Activated T-helper 1 cell treated with anti-CD3 and anti-CD28 coated beads, Interleukin-12 subunit alpha, Interleukin-12 subunit beta, Interleukin-2, Interleukin-4 antibody, amounts not matched to agents 30 ng/mL and 10 ng/mL and 1 ng/mL, durations not matched to agents 14 hours and 24 hours and 36 hours (primary cell): ENCODE data around the gene ARMCX2. TPM values are rescaled to one million over a fixed set of nuclear protein-coding genes. Genes with fewer than 3 reads are reported as not detected.
A peak's percentile ranks its signal among the peaks of the same experiment; 100 is the strongest.
"Not testable (repeated sequence)": the region's sequence is repeated elsewhere in the genome, so short reads cannot be mapped to it uniquely, and the experiment has no call there.

Experiments
- DNase-seq: peaks from one replicate; pipeline ENCODE4 v3.0.0; 2021; ENCODE audit warnings: low spot score
- H3K27ac Mint-ChIP-seq: one replicate; pipeline ENCODE4 v1.8.0; 2021; ENCODE audit warnings: mild to moderate bottlenecking, mixed read lengths
- H3K27me3 Mint-ChIP-seq: one replicate; pipeline ENCODE4 v1.8.0; 2022; ENCODE audit warnings: mild to moderate bottlenecking, moderate library complexity, mixed read lengths; ENCODE audit not compliant: insufficient read depth
- H3K36me3 Mint-ChIP-seq: one replicate; pipeline ENCODE4 v1.8.0; 2021; ENCODE audit warnings: low read depth, mixed read lengths
- H3K4me1 Mint-ChIP-seq: one replicate; pipeline ENCODE4 v1.8.0; 2021; ENCODE audit warnings: low read depth, mixed read lengths
- H3K4me3 Mint-ChIP-seq: one replicate; pipeline ENCODE4 v1.8.0; 2021; ENCODE audit warnings: mild to moderate bottlenecking, moderate library complexity, mixed read lengths
- H3K9me3 Mint-ChIP-seq: one replicate; pipeline ENCODE4 v1.8.0; 2021; ENCODE audit warnings: mixed read lengths
- intact Hi-C: fragments of 100-400 bp; cut with micrococcal nuclease; formaldehyde crosslinking; loops from one replicate; pipeline ENCODE4 v1.15.1; 2024
- total RNA-seq: library from RNA; stranded (reverse); gene quantifications from 2 replicates; pipeline ENCODE4 v1.2.3, GENCODE V29; 2022

ARMCX2 gene
- total RNA-seq, 1 donor from 2014 or later = 2.9 TPM

DNA sequence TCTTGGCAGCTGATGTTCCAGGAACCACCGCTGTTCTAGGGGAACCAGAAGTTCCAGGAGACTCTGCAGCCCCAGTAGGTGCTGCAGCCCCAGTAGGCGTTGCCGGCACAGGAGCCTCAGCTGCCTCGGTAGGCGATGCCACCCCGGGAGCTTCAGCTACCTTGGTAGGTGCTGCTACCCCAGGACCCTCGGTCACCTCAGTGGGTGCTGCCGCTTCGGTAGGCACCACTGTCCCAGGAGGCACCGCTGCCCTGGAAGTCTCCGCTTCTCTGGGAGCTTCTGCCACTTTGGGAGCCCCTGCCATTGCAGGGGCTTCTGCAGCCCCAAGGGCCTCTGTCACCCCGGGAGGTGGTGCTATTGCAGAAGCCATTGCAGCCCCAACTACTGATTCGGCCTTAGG is 2.8 kb downstream of the ARMCX2 start:
- no peaks in the 10 kb centered on the region for H3K9me3 Mint-ChIP-seq
- DNase-seq = no peak
- intact Hi-C loops = no loop called here
- H3K27me3 Mint-ChIP-seq = no peaks in the 10 kb centered on the region
- H3K4me3 Mint-ChIP-seq = no peak overlapping the region
- no peak overlapping the region for H3K27ac Mint-ChIP-seq
- H3K36me3 Mint-ChIP-seq = peaks cover 4% of the 10 kb centered on the region
- peaks cover 4% of the 10 kb centered on the region for H3K4me1 Mint-ChIP-seq

DNA sequence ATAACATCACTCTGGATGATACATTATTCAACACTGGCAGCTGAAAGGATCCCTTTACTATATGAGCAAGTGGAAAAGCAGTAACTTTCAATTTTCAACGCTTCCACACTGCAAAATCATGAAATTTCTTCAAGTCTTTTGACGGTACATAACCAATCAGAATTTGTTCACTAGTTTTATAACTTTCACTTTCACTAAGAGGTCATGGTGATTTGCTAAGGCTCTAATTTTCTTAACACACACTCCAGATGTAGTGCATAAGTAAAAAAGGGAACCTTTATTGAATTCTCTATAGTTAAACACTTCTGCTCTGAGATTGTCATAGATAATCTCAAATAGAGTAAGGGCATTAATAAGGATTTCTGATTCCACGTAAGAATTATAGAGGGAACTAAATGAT is 4.1 kb downstream of the ARMCX2 start:
- H3K27me3 Mint-ChIP-seq = no peaks in the 10 kb centered on the region
- peaks cover 4% of the 10 kb centered on the region for H3K4me1 Mint-ChIP-seq
- no peak overlapping the region for H3K27ac Mint-ChIP-seq

DNA sequence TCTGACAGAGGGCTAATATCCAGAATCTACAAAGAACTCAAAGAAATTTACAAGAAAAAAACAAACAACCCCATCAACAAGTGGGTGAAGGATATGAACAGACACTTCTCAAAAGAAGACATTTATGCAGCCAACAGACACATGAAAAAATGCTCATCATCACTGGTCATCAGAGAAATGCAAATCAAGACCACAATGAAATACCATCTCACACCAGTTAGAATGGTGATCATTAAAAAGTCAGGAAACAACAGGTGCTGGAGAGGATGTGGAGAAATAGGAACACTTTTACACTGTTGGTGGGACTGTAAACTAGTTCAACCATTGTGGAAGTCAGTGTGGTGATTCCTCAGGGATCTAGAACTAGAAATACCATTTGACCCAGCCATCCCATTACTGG is 11.9 kb downstream of the ARMCX2 start:
- intact Hi-C loops, H3K9me3 Mint-ChIP-seq, H3K27ac Mint-ChIP-seq: not testable (repeated sequence)

More for the DNA sequence above, 4.1 kb downstream of the ARMCX2 start:
- peaks cover 4% of the 10 kb centered on the region for H3K36me3 Mint-ChIP-seq
- DNase-seq = no peak
- no peaks in the 10 kb centered on the region for H3K9me3 Mint-ChIP-seq
- H3K4me3 Mint-ChIP-seq = no peak overlapping the region
- intact Hi-C loops = no loop called here

DNA sequence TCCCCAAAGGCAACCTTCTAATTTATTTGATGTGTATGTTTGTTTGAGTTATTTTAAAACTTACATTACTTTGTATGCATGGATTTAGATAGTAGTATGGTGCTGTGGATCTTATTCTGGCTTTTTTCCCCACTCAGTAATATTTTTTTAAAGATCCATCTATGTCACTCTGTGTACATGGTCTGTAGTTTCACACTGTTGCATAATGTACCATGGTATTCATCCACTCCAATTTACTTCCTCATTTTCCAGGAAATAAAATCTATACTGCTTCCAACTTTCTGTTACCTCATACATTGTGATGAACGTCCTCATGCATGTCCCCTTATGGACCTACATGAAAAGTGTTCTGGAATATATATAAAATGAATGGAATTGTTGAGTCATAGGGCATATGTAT is 17.6 kb downstream of the ARMCX2 start:
- Mint-ChIP-seq H3K36me3 (no peaks in the 10 kb centered on the region), H3K4me3 (no peak overlapping the region), H3K27ac (no peak overlapping the region), H3K9me3 (no peaks in the 10 kb centered on the region), H3K4me1 (no peaks in the 10 kb centered on the region), H3K27me3 (peaks cover 2% of the 10 kb centered on the region)
- intact Hi-C loops = no loop called here
- no peak for DNase-seq

More for the DNA sequence above, 11.9 kb downstream of the ARMCX2 start:
- H3K4me3 Mint-ChIP-seq, H3K4me1 Mint-ChIP-seq, DNase-seq, H3K27me3 Mint-ChIP-seq, H3K36me3 Mint-ChIP-seq: not testable (repeated sequence)

DNA sequence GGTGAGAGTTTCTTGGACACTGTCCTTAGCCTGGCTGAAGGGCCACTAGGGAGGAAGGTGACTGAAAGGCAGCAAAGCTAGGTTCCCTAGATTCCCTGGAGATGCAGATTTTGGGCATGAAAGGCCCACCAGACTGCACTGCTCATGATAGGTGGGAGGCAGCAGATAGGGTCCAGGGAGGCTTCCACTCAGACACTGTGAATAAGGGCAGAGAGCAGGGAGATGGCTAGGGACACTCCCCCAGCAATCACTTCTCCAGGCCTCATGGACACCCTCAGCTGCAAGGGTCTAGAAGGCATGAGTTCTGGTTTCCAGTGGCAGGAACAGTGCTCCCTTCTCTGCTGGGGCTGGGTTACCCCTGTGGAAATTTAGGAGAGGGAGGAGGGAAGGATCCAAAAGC is 20.1 kb downstream of the ARMCX2 start:
- Mint-ChIP-seq H3K36me3 (no peaks in the 10 kb centered on the region), H3K27me3 (peaks cover 2% of the 10 kb centered on the region), H3K4me3 (no peak overlapping the region), H3K27ac (no peak overlapping the region), H3K4me1 (no peaks in the 10 kb centered on the region), H3K9me3 (no peaks in the 10 kb centered on the region)
- intact Hi-C loops = no loop called here
- no peak for DNase-seq

DNA sequence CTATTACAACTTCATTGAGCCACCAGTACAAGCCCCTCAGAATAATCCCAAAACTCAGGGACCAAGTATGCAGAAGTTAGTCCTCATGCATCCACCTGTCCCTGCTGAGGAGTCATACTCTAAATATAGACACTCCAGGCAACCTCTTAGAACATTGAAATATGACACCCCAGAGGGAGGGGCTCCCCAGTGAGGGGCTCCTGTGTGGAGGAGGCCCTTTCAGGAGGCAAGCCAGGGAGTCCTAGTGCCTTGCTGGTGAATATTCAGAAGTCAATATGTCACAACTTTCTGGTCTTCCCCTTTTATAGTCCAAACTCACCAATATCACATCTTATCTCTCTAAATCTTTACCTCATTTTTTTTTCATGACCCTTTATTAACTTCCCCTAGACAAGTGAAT is 40.3 kb downstream of the ARMCX2 start:
- Mint-ChIP-seq H3K27ac (no peak overlapping the region), H3K9me3 (no peaks in the 10 kb centered on the region), H3K4me1 (peaks cover 53% of the 10 kb centered on the region), H3K4me3 (peak overlapping the region; percentile 59), H3K36me3 (peaks cover 22% of the 10 kb centered on the region), H3K27me3 (peaks cover 2% of the 10 kb centered on the region)
- no peak for DNase-seq
- intact Hi-C loops = loop anchor here (5.0 kb wide), 2 partner anchors 138 to 1148 kb away; no protein-coding TSS in a partner anchor

DNA sequence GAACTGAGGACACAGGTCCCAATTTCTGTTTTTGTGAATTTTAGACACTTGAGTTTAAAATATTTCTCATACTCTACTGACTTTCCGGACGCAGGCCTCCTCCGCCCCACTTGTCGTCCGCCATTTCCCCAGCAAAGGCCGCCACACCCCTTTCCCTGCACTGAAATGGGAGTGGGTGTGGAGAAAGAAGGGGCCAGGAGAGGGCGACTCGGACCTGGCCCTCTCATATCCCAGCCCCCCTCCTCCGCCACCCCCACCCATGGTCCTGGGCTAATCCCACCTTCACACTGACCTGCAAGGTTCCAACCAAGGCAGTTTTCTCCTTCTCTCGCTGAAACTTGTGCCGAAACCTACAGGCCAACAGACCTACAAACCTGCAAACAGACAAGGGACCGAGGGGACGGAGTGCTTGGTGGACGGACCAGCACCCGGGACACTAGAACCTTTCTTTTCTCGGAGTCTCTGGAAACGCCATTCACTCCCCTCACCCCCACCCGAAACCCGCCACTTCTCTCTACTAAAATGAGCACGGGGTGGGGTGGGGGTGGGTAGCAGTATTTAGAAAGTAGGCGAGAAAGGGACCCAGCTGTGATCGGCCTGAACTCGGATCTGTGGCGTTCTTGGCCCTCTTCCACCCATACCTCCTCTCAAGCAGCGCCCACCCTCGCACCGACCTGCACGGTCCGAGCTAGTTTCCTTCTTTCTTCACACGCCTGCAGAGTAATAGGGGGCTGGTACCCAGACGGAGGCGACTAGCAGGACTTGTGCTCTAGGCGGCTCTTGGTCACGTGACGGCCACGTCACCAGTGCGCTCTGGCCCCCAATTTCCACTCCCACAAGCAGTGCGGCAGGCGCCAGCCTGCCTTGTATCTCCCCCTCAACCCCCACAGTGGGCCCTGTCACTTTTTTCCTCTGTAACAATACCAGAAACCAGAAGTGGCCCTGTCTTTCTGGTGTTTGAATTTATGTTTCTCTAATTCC is 42.1 kb downstream of the ARMCX2 start, which contains the start of gene ARMCX6:
ARMCX6 (minus strand) TSS at position 790 of the 981 bp plus-strand sequence. CDS start 1,380 bp downstream, outside the sequence.
- peak; percentile 68 for DNase-seq
- no peaks in the 10 kb centered on the region for H3K9me3 Mint-ChIP-seq
- intact Hi-C loops = loop anchor here (5.0 kb wide), 2 partner anchors 140 to 1150 kb away; no protein-coding TSS in a partner anchor
- peaks cover 8% of the 10 kb centered on the region for H3K36me3 Mint-ChIP-seq
- no peaks in the 10 kb centered on the region for H3K27me3 Mint-ChIP-seq
- peak within 1 kb of the TSS; percentile 92 for H3K27ac Mint-ChIP-seq
- H3K4me1 Mint-ChIP-seq = peaks cover 46% of the 10 kb centered on the region
- peak within 1 kb of the TSS; percentile 93 for H3K4me3 Mint-ChIP-seq

DNA sequence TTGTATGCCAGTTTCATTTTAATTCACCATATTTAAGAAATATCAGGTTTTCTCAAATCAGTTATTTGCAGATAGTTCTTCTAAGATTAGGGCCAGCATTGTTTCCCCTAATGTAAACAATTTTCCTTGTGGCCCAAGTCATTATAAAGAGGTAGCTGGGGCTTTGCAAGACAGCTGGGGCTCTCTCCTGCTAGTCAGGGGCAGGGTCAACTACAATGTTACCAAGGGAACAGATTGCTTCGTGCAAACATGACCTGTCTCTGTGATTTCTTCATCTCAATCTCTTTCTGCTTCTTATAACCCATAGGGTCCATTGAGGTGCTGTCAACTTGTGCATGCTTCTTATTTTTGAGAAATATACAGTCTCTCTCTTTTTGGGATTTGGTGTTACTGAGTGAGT is 53.9 kb downstream of the ARMCX2 start:
- no peak for DNase-seq
- Mint-ChIP-seq H3K9me3 (no peaks in the 10 kb centered on the region), H3K4me3 (no peak overlapping the region), H3K27ac (no peak overlapping the region), H3K4me1 (no peaks in the 10 kb centered on the region), H3K36me3 (no peaks in the 10 kb centered on the region), H3K27me3 (peaks cover 5% of the 10 kb centered on the region)
- intact Hi-C loops = no loop called here

Other genes with a start within 250 kb of the ARMCX2 start
- 3.3 and 4.8 TPM in 2 replicates for gene ARMCX4, start 174.4 kb downstream of the ARMCX2 start, total RNA-seq
- gene ARMCX1, start 109.3 kb downstream of the ARMCX2 start, total RNA-seq = 0.16 and 0.20 TPM in 2 replicates
- 79.3 and 83.5 TPM in 2 replicates for gene ARMCX6, start 41.9 kb downstream of the ARMCX2 start, total RNA-seq
- gene ARMCX3, start 36.7 kb downstream of the ARMCX2 start, total RNA-seq = 63.2 and 70.2 TPM in 2 replicates